Measurements from ENCODE around the gene SAV1.

GRCh38 chr14:50635141-50635540, 33.0 kb downstream of the SAV1 start:
- no peak for TF ChIP-seq EZH2phosphoT487 (IDR thresholded peaks at IDR 0.05; ENCODE audit: insufficient read depth, low read depth)
- TF ChIP-seq EZH2 (IDR thresholded peaks at IDR 0.05; ENCODE audit: insufficient read depth, poor library complexity, severe bottlenecking) = no peak

Data from GM23248 (cell line).